OCI-LY7 (cell line): ENCODE measurements around the gene CD300LF. TPM values are rescaled to one million over a fixed set of nuclear protein-coding genes. Genes with fewer than 3 reads are reported as not detected.

Source experiments
- BruUV-seq: library from RNA; stranded (reverse); fragments of 400-500 nt; replicated peaks from 2 replicates; lab custom pipeline; 2021; lab: Mats Ljungman, UMichigan
- CTCF ChIA-PET: fragments of 300-600 bp; sonication (Branson Sonifier 250); formaldehyde crosslinking; loops from one replicate; lab custom pipeline; 2022; ENCODE audit warnings: antibody characterized with exemption; ENCODE audit not compliant: unreplicated experiment; lab: Charles Lee
- POLR2A ChIA-PET: fragments of 300-600 bp; sonication (Branson Sonifier 250); formaldehyde crosslinking; loops from one replicate; lab custom pipeline; 2022; ENCODE audit warnings: antibody characterized with exemption; lab: Charles Lee
- DNase-seq: peaks from one replicate; pipeline ENCODE4 v3.0.0-alpha.2; 2015; ENCODE audit warnings: low spot score
- H2AFZ ChIP-seq: fragments of 200-600 bp; sonication (generic), shearing (Covaris generic); 2 replicates; pipeline ENCODE4 v1.6.1; 2014; ENCODE audit warnings: mild to moderate bottlenecking, antibody characterized with exemption, low read length, moderate library complexity
- H3K27ac ChIP-seq: fragments of 200-600 bp; sonication (generic); 2 replicates; pipeline ENCODE4 v1.5.1; 2014; ENCODE audit warnings: mixed run types, low read depth, mild to moderate bottlenecking, moderate library complexity, low read length, inconsistent platforms; ENCODE audit not compliant: poor library complexity, severe bottlenecking
- H3K36me3 ChIP-seq: fragments of 200-600 bp; sonication (generic); 2 replicates; pipeline ENCODE4 v1.6.1; 2014; ENCODE audit warnings: mild to moderate bottlenecking, antibody characterized with exemption, low read length, moderate library complexity, mixed read lengths; ENCODE audit not compliant: insufficient read depth
- H3K4me1 ChIP-seq: fragments of 200-600 bp; sonication (generic); 2 replicates; pipeline ENCODE4 v1.5.1; 2014; ENCODE audit warnings: mild to moderate bottlenecking, low read length; ENCODE audit not compliant: insufficient read depth, poor library complexity, severe bottlenecking
- H3K4me2 ChIP-seq: fragments of 200-600 bp; sonication (generic); 2 replicates; pipeline ENCODE4 v1.6.1; 2014; ENCODE audit warnings: mild to moderate bottlenecking, low read length
- H3K4me3 ChIP-seq: fragments of 200-600 bp; sonication (generic); 2 replicates; pipeline ENCODE4 v1.5.1; 2014; ENCODE audit warnings: mild to moderate bottlenecking, low read depth, low read length; ENCODE audit not compliant: poor library complexity, severe bottlenecking
- H3K79me2 ChIP-seq: fragments of 200-600 bp; sonication (generic); 2 replicates; pipeline ENCODE4 v1.6.1; 2016; ENCODE audit warnings: low read depth, mild to moderate bottlenecking, low read length, moderate library complexity, mixed read lengths; ENCODE audit not compliant: insufficient read depth
- H3K9me2 ChIP-seq: fragments of 200-600 bp; sonication (generic); 2 replicates; pipeline ENCODE4 v1.6.1; 2016; ENCODE audit warnings: mild to moderate bottlenecking, low read length, mixed read lengths; ENCODE audit not compliant: insufficient read depth
- H3K9me3 ChIP-seq: fragments of 200-600 bp; sonication (generic); 2 replicates; pipeline ENCODE4 v1.6.1; 2014; ENCODE audit warnings: mild to moderate bottlenecking, mixed run types, low read length, mixed read lengths
- H4K20me1 ChIP-seq: fragments of 200-600 bp; sonication (generic); 2 replicates; pipeline ENCODE4 v1.6.1; 2014; ENCODE audit warnings: mild to moderate bottlenecking, antibody characterized with exemption, low read length, moderate library complexity, mixed read lengths; ENCODE audit not compliant: insufficient read depth
- CTCF ChIP-seq: fragments of 200-600 bp; sonication (generic); conservative IDR thresholded peaks from 2 replicates; pipeline ENCODE4 v1.5.1; 2014; ENCODE audit warnings: mild to moderate bottlenecking, antibody characterized with exemption, low read length, moderate library complexity, mixed read lengths
- EZH2phosphoT487 ChIP-seq: fragments of 200-600 bp; sonication (generic); IDR thresholded peaks from 2 replicates; pipeline ENCODE4 v1.6.1; 2018; ENCODE audit warnings: low read depth, borderline replicate concordance, mild to moderate bottlenecking, mixed run types, antibody characterized with exemption, low read length, moderate library complexity, mixed read lengths
- intact Hi-C: fragments of 100-400 bp; cut with micrococcal nuclease; formaldehyde crosslinking; loops from one replicate; pipeline ENCODE4 v1.10.0; 2022; ENCODE audit not compliant: unreplicated experiment
- total RNA-seq, 2 experiments: library from RNA; depleted of rRNA in 1 of 2; stranded (reverse); fragments of >200 nt in 1 of 2; shearing (Covaris generic) in 1 of 2; gene quantifications; 2 replicates each; pipeline ENCODE4 v1.2.3, GENCODE V29; 2014 to 2022

The CD300LF gene
- total RNA-seq, 2 experiments from 2014 or later, result not detected

GRCh38 chr17:74737299-74738050 is 24.8 kb upstream of the CD300LF start:
- intact Hi-C loops, result loop anchor here (2.0 to 5.0 kb wide), 2 partner anchors 49 to 300 kb away; no protein-coding TSS in a partner anchor
- Histone ChIP-seq H3K9me3 (no peaks in the 10 kb centered on the region), H3K9me2 (no peaks in the 10 kb centered on the region), H3K79me2 (no peaks in the 10 kb centered on the region), H2AFZ (peak overlapping the region; percentile 86), H3K4me3 (peak overlapping the region; percentile 65), H3K4me2 (peak overlapping the region; percentile 82), H3K4me1 (peaks cover 49% of the 10 kb centered on the region), H3K36me3 (no peaks in the 10 kb centered on the region), H3K27ac (peak overlapping the region; percentile 54), H4K20me1 (no peaks in the 10 kb centered on the region)
- peak; percentile 76 for DNase-seq
- TF ChIP-seq CTCF, result peak; percentile 83
- TF ChIP-seq EZH2phosphoT487, result no peak
- POLR2A ChIA-PET, result interaction anchor here (0.6 to 2.9 kb wide), 14 partner anchors 9 to 1841 kb away, joined by 3 to 14 read pairs (median 4); partner anchors contain the start of gene FDXR
- BruUV-seq, result no TSS peak
- CTCF ChIA-PET, result interaction anchor here (0.8 to 4.1 kb wide), 11 partner anchors 9 to 135 kb away, joined by 3 to 82 read pairs (median 4); partner anchors contain the start of gene FDXR

- peak within 1 kb of the TSS; percentile 82 for H3K4me2 ChIP-seq
- intact Hi-C loops, result loop anchor here (1.0 to 5.0 kb wide), 4 partner anchors 48 to 299 kb away; no protein-coding TSS in a partner anchor
- H3K79me2 ChIP-seq, result no peaks in the 10 kb centered on the region
- TF ChIP-seq EZH2phosphoT487, result no peak
- TF ChIP-seq CTCF, result peak; percentile 86
- CTCF ChIA-PET, result interaction anchor here (0.7 to 4.1 kb wide), 7 partner anchors 40 to 82 kb away, joined by 3 to 82 read pairs (median 3); no protein-coding TSS in a partner anchor
- peak within 1 kb of the TSS; percentile 86 for H2AFZ ChIP-seq
- no peaks in the 10 kb centered on the region for H3K9me3 ChIP-seq
- POLR2A ChIA-PET, result interaction anchor here (0.5 to 2.9 kb wide), 13 partner anchors 13 to 1842 kb away, joined by 3 to 14 read pairs (median 4); partner anchors contain the start of genes CD300LD and FDXR
- peak within 1 kb of the TSS; percentile 54 for H3K27ac ChIP-seq
- DNase-seq, result peak; percentile 82
- peak within 1 kb of the TSS; percentile 65 for H3K4me3 ChIP-seq
- H3K36me3 ChIP-seq, result no peaks in the 10 kb centered on the region
- H4K20me1 ChIP-seq, result no peaks in the 10 kb centered on the region
- no TSS peak for BruUV-seq
- peaks cover 42% of the 10 kb centered on the region for H3K4me1 ChIP-seq
- no peaks in the 10 kb centered on the region for H3K9me2 ChIP-seq
Observed at GRCh38 chr17:74736513-74737298, 24.0 kb upstream of the CD300LF start, which contains the start of gene RAB37. TSS of gene RAB37 (plus strand) at chr17:74737256. CDS start at chr17:74737273, 17 bp downstream.
